HCT116 (cell line): Measurements from ENCODE around the gene TPI1. TPM values are rescaled to one million over a fixed set of nuclear protein-coding genes. Genes with fewer than 3 reads are reported as not detected.

Source experiments
- ATAC-seq: fragments of 200-7000 bp; cut with Tn5 transposase; 2 replicates; pipeline ENCODE4 v1.9.1; 2020; ENCODE audit warnings: mild to moderate bottlenecking, moderate library complexity
- BruUV-seq: library from RNA; stranded (reverse); fragments of 400-500 nt; replicated peaks from 2 replicates; lab custom pipeline; 2021; lab: Mats Ljungman, UMichigan
- CTCF ChIA-PET: fragments of 300-600 bp; sonication (Branson Sonifier 250); formaldehyde crosslinking; loops from one replicate; lab custom pipeline; 2021; ENCODE audit warnings: antibody characterized with exemption; lab: Charles Lee
- POLR2A ChIA-PET: fragments of 300-600, 350-600 bp; sonication (Branson Sonifier 250); formaldehyde crosslinking; loops from one replicate; lab custom pipeline; 2021; ENCODE audit warnings: antibody characterized with exemption; lab: Charles Lee
- RAD21 ChIA-PET, 2 experiments: fragments of 300-600 bp; sonication (Branson Sonifier 250); formaldehyde crosslinking; loops; one replicate each; lab custom pipeline; 2023; ENCODE audit warnings: low total read pairs in 2 of 2; ENCODE audit not compliant: uncharacterized antibody in 2 of 2, unreplicated experiment in 2 of 2, low non-redundant PET in 1 of 2; lab: Charles Lee
- DNase-seq: peaks from one replicate; pipeline ENCODE4 v3.0.0-alpha.2; 2010; ENCODE audit warnings: low read depth, low spot score
- H2AFZ ChIP-seq: fragments of 200-600 bp; shearing (Covaris generic), sonication (generic); 2 replicates; pipeline ENCODE4 v1.6.1; 2017; ENCODE audit warnings: low read depth, mixed run types, mixed read lengths, antibody characterized with exemption, low read length; ENCODE audit not compliant: poor library complexity, severe bottlenecking
- H3K27ac ChIP-seq: 2 replicates; pipeline ENCODE4 v1.5.1; 2012; ENCODE audit warnings: low read depth, low read length
- H3K27me3 ChIP-seq: fragments of 200-600 bp; sonication (generic); 2 replicates; pipeline ENCODE4 v1.6.1; 2016; ENCODE audit warnings: mixed run types, low read length, mixed read lengths; ENCODE audit not compliant: insufficient read depth
- H3K36me3 ChIP-seq, 2 experiments: fragments of 200-500 bp in 1 of 2; fragments of 200-600 bp in 1 of 2; sonication (Bioruptor generic) in 1 of 2; sonication (generic) in 1 of 2; 2 replicates each; pipeline versions ENCODE4 v1.5.1 to v1.6.1; 2014 to 2016; ENCODE audit warnings: low read length in 2 of 2, inconsistent platforms in 1 of 2, mixed read lengths in 1 of 2, mixed run types in 1 of 2; ENCODE audit not compliant: insufficient read depth in 2 of 2, control insufficient read depth in 1 of 2
- H3K4me1 ChIP-seq, 2 experiments: fragments of 200-600 bp in 1 of 2; sonication (generic) in 1 of 2; 2 replicates each; pipeline versions ENCODE4 v1.5.1 to v1.6.1; 2012 to 2017; ENCODE audit warnings: low read length in 2 of 2, inconsistent platforms in 1 of 2, mild to moderate bottlenecking in 1 of 2, mixed read lengths in 1 of 2, mixed run types in 1 of 2, moderate library complexity in 1 of 2; ENCODE audit not compliant: insufficient read depth in 2 of 2, control insufficient read depth in 1 of 2
- H3K4me2 ChIP-seq: fragments of 200-600 bp; sonication (generic); 2 replicates; pipeline ENCODE4 v1.6.1; 2017; ENCODE audit warnings: mixed run types, low read length, mixed read lengths
- H3K4me3 ChIP-seq, 2 experiments: fragments of 200-600 bp in 1 of 2; sonication (generic) in 1 of 2; replicated peaks in 1 of 2; 2 replicates each; pipeline ENCODE4 v1.5.1; 2011 to 2016; ENCODE audit warnings: low read length in 2 of 2, control low read depth in 1 of 2, low read depth in 1 of 2, mild to moderate bottlenecking in 1 of 2, mixed read lengths in 1 of 2, mixed run types in 1 of 2
- H3K79me2 ChIP-seq: fragments of 200-600 bp; sonication (generic); 2 replicates; pipeline ENCODE4 v1.6.1; 2017; ENCODE audit warnings: mild to moderate bottlenecking, mixed run types, low read length, moderate library complexity, mixed read lengths; ENCODE audit not compliant: insufficient read depth
- H3K9ac ChIP-seq: fragments of 200-600 bp; sonication (generic); 2 replicates; pipeline ENCODE4 v1.6.1; 2016; ENCODE audit warnings: low read length, mixed read lengths
- H3K9me2 ChIP-seq: fragments of 200-600 bp; sonication (generic), shearing (Covaris generic); 2 replicates; pipeline ENCODE4 v1.6.1; 2017; ENCODE audit warnings: mixed run types, mild to moderate bottlenecking, moderate library complexity; ENCODE audit not compliant: insufficient read depth
- H3K9me3 ChIP-seq, 2 experiments: fragments of 200-500 bp in 1 of 2; fragments of 200-600 bp in 1 of 2; sonication (Bioruptor generic) in 1 of 2; sonication (generic) in 1 of 2; 2 replicates each; pipeline ENCODE4 v1.6.1; 2014 to 2017; ENCODE audit warnings: low read length in 2 of 2, mixed read lengths in 2 of 2, inconsistent platforms in 1 of 2, low read depth in 1 of 2, mild to moderate bottlenecking in 1 of 2, mixed run types in 1 of 2, moderate library complexity in 1 of 2; ENCODE audit not compliant: control insufficient read depth in 1 of 2, insufficient read depth in 1 of 2
- H4K20me1 ChIP-seq: fragments of 200-600 bp; sonication (generic), shearing (Covaris generic); 2 replicates; pipeline ENCODE4 v1.6.1; 2017; ENCODE audit warnings: mixed run types, mild to moderate bottlenecking, moderate library complexity; ENCODE audit not compliant: insufficient read depth
- CBX3 ChIP-seq: IDR thresholded peaks from 2 replicates; pipeline ENCODE4 v1.6.1; 2012; ENCODE audit warnings: low read depth
- EGR1 ChIP-seq: IDR thresholded peaks from 2 replicates; pipeline ENCODE4 v1.6.1; 2012; ENCODE audit warnings: low read depth
- EZH2 ChIP-seq: fragments of 200-600 bp; sonication (generic); IDR thresholded peaks from 2 replicates; pipeline ENCODE4 v1.6.1; 2017; ENCODE audit warnings: antibody characterized with exemption, mixed run types
- EZH2phosphoT487 ChIP-seq: fragments of 200-600 bp; IDR thresholded peaks from 2 replicates; pipeline ENCODE4 v1.6.1; 2018; ENCODE audit warnings: antibody characterized with exemption, borderline replicate concordance
- FOSL1 ChIP-seq: IDR thresholded peaks from 2 replicates; pipeline ENCODE4 v1.6.1; 2012; ENCODE audit warnings: low read depth
- JUND ChIP-seq: IDR thresholded peaks from 2 replicates; pipeline ENCODE4 v1.6.1; 2012
- POLR2A ChIP-seq: IDR thresholded peaks from 2 replicates; pipeline ENCODE4 v1.7.0; 2011; ENCODE audit warnings: borderline replicate concordance; ENCODE audit not compliant: insufficient read depth, insufficient read length; ENCODE audit errors: extremely low read depth
- POLR2AphosphoS5 ChIP-seq: IDR thresholded peaks from 2 replicates; pipeline ENCODE4 v1.6.1; 2011; ENCODE audit warnings: mild to moderate bottlenecking, low read depth, low read length, moderate library complexity
- RAD21 ChIP-seq: IDR thresholded peaks from 2 replicates; pipeline ENCODE4 v1.6.1; 2012; ENCODE audit warnings: low read depth, mild to moderate bottlenecking
- REST ChIP-seq: IDR thresholded peaks from 2 replicates; pipeline ENCODE4 v1.6.1; 2012; ENCODE audit warnings: low read depth
- SIN3A ChIP-seq: IDR thresholded peaks from 2 replicates; pipeline ENCODE4 v1.6.1; 2012; ENCODE audit warnings: low read depth
- SP1 ChIP-seq: IDR thresholded peaks from 2 replicates; pipeline ENCODE4 v1.6.1; 2012; ENCODE audit warnings: low read depth
- SRF ChIP-seq: IDR thresholded peaks from 2 replicates; pipeline ENCODE4 v1.6.1; 2012; ENCODE audit warnings: low read depth
- TCF7L2 ChIP-seq: IDR thresholded peaks from 2 replicates; pipeline ENCODE4 v1.7.0; 2011; ENCODE audit warnings: borderline replicate concordance, inconsistent platforms; ENCODE audit not compliant: insufficient read depth, insufficient read length; ENCODE audit errors: extremely low read depth
- ZBTB33 ChIP-seq: IDR thresholded peaks from 2 replicates; pipeline ENCODE4 v1.6.1; 2011; ENCODE audit warnings: mild to moderate bottlenecking, low read length, moderate library complexity; ENCODE audit not compliant: insufficient replicate concordance; ENCODE audit errors: extremely low read depth
- ZNF274 ChIP-seq: fragments of 200-500 bp; sonication (Bioruptor generic); IDR thresholded peaks from 2 replicates; pipeline ENCODE4 v1.6.1; 2014; ENCODE audit warnings: mild to moderate bottlenecking, low read depth, low read length, inconsistent platforms
- intact Hi-C: fragments of 100-400 bp; cut with micrococcal nuclease; formaldehyde crosslinking; loops from 2 replicates; pipeline ENCODE4 v1.10.0; 2022
- total RNA-seq: library from RNA; stranded (reverse); gene quantifications from one replicate; pipeline ENCODE4 v1.2.1, GENCODE V29; 2021; ENCODE audit not compliant: unreplicated experiment
- TF ChIP-seq, protein P1 (sequence below): IDR thresholded peaks from 2 replicates; pipeline ENCODE4 v1.6.1; 2012
- TF ChIP-seq, protein P2 (sequence below), 3 experiments: fragments of 200-600 bp in 1 of 3; sonication (generic) in 1 of 3; IDR thresholded peaks in 2 of 3; conservative IDR thresholded peaks in 1 of 3; 2 replicates each; pipeline ENCODE4 v1.5.1; 2012 to 2017; ENCODE audit warnings: low read depth in 2 of 3, low read length in 2 of 3, antibody characterized with exemption in 1 of 3, borderline replicate concordance in 1 of 3, control low read depth in 1 of 3, mild to moderate bottlenecking in 1 of 3, mixed read lengths in 1 of 3, mixed run types in 1 of 3, moderate library complexity in 1 of 3; ENCODE audit not compliant: insufficient read depth in 1 of 3

The TPI1 gene
- total RNA-seq, 1 experiment from 2014 or later = 1,068 TPM

DNA sequence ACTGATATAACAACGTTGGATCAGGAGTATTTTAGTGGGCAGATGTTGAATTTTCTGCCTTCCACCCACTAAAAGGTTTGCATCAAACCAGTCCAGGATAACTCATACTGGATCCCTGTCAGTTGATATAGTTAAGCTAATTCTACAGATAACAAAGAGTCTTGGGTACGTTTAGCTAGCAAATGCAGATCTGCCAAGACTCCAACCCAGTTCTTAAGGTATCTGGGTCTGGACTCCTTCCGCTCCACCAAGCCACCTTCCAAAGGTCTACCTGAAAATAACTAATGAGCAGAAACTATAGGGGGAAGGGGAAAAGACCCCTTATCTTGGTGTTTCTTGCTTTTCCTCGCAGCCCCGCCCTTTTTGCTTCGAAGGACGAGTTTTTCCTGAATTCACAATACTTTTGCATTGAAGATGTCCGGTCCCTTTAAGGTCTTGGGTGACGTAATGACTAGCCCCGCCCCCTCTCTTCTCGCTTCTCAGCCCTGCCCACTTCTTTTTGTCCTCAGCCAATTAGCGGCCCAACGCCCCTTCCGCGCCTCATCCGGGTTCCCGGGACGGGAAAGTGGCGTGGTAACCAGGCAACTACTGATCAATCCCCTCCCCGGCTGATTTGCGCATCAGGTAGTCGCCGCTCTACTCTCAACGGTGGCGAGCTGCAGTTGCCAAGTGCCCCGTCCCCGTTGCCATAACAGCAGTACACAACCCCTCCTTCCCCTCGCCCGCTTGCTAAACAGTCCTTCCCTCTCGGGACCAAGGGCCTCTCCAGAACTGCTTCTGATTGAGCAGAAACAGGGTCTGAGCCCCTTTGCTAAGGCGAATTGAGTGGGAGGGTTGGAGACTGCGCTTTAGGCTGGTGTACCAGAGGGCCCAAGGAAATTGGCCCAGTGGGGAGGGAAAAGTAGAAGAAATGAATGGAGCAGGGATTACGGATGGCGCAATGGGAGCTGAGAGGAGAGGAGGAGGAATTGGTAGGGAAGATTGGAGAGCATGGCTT lies 37.2 kb downstream of the TPI1 start, which contains the start of gene LRRC23:
TSS of gene LRRC23 (plus strand) at position 543 of the 997 bp plus-strand sequence. CDS start 812 bp downstream, outside the sequence.
- H3K27ac ChIP-seq = peak within 1 kb of the TSS; percentile 26
- ChIA-PET POLR2A (interaction anchor here (0.6 to 1.7 kb wide), 5 partner anchors 13 to 100 kb away, joined by 3 to 9 read pairs (median 3); partner anchors contain the start of genes C12orf57, RNU7-1 and TPI1), CTCF (interaction anchor here (1.3 to 1.5 kb wide), 3 partner anchors 14 to 35 kb away, joined by 3 to 5 read pairs (median 4); no protein-coding TSS in a partner anchor), RAD21 (no interaction called here)
- H4K20me1 ChIP-seq = no peaks in the 10 kb centered on the region
- ATAC-seq = peak; percentile 98
- H3K9ac ChIP-seq = peak within 1 kb of the TSS; percentile 80
- H3K4me2 ChIP-seq = peak within 1 kb of the TSS; percentile 98
- H3K4me3 ChIP-seq = peak within 1 kb of the TSS; percentile 64 to 82
- no peaks in the 10 kb centered on the region for H3K9me3 ChIP-seq
- no peaks in the 10 kb centered on the region for H3K79me2 ChIP-seq
- intact Hi-C loops = no loop called here
- TSS peak; percentile 90 for BruUV-seq
- H2AFZ ChIP-seq = peak within 1 kb of the TSS; percentile 25
- H3K9me2 ChIP-seq = no peaks in the 10 kb centered on the region
- no peaks in the 10 kb centered on the region for H3K27me3 ChIP-seq
- peaks cover 10 to 28% of the 10 kb centered on the region in 2 experiments for H3K4me1 ChIP-seq
- H3K36me3 ChIP-seq = no peaks in the 10 kb centered on the region
- DNase-seq = peak; percentile 95
- no peak for TF ChIP-seq SRF
- TF ChIP-seq SIN3A = no peak
- TF ChIP-seq JUND = no peak
- TF ChIP-seq EZH2 = no peak
- no peak for TF ChIP-seq EZH2phosphoT487
- TF ChIP-seq REST = no peak
- no peak for TF ChIP-seq ZNF274
- TF ChIP-seq, protein P1, sequence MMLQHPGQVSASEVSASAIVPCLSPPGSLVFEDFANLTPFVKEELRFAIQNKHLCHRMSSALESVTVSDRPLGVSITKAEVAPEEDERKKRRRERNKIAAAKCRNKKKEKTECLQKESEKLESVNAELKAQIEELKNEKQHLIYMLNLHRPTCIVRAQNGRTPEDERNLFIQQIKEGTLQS = no peak
- TF ChIP-seq RAD21 = no peak
- no peak for TF ChIP-seq ZBTB33
- TF ChIP-seq POLR2A = no peak
- TF ChIP-seq EGR1 = peak; percentile 51
- TF ChIP-seq SP1 = peak; percentile 78
- TF ChIP-seq TCF7L2 = peak; percentile 48
- no peak for TF ChIP-seq CBX3
- TF ChIP-seq POLR2AphosphoS5 = peak; percentile 82
- TF ChIP-seq, protein P2, sequence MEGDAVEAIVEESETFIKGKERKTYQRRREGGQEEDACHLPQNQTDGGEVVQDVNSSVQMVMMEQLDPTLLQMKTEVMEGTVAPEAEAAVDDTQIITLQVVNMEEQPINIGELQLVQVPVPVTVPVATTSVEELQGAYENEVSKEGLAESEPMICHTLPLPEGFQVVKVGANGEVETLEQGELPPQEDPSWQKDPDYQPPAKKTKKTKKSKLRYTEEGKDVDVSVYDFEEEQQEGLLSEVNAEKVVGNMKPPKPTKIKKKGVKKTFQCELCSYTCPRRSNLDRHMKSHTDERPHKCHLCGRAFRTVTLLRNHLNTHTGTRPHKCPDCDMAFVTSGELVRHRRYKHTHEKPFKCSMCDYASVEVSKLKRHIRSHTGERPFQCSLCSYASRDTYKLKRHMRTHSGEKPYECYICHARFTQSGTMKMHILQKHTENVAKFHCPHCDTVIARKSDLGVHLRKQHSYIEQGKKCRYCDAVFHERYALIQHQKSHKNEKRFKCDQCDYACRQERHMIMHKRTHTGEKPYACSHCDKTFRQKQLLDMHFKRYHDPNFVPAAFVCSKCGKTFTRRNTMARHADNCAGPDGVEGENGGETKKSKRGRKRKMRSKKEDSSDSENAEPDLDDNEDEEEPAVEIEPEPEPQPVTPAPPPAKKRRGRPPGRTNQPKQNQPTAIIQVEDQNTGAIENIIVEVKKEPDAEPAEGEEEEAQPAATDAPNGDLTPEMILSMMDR (IDR thresholded peaks at IDR 0.05 in 2 of 3, conservative IDR thresholded peaks at IDR 0.05 in 1 of 3; ENCODE audit: borderline replicate concordance in 1 of 3, insufficient read depth in 1 of 3, low read depth in 2 of 3, low read length in 2 of 3) = no peak
- TF ChIP-seq FOSL1 = no peak
